Measurements from ENCODE around the gene FAM229A. TPM values are rescaled to one million over a fixed set of nuclear protein-coding genes. Genes with fewer than 3 reads are reported as not detected.

The FAM229A gene
- total RNA-seq, 1 experiment from 2014 or later: 9.4 TPM

DNA sequence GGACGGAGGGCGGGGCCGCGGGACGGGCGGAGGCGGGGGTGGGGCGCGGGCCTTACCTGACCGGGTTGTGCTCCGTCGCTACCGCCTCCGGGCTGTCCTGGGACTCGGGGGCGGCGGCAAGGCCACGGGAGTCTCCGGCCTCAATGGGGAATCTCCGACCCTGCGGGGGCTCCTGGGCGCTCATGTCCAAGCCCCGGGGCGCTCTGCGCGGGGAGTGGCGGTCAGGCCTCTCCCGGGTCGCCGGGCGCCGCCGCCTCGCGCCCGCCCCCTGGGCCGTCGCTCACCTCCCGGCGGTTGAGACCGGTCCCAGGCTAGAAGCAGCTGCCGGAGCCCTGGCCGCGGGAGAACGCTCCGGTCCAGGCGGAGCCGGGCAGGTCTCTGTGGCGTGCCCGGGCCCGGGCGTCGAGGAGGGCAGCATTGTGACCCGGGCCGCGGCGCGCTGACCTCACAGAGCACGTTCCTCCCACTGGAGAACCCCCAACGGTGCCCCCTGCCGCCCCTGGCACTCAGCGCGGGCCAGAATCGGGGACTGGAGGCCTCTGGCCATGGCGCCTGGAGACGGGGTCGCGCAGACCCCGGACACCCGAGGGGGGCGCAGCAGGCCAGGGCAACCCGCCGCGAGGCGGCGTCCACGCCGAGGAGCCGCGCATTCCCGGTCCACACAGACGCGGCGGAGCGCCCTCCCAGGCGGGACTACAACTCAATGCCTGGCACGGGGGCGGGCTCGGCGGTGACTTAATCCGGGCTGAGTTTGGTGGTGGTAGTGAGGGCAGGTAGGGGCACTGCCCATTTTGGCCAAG is 411 bp downstream of the FAM229A start (continued):
- TF ChIP-seq, protein P1, sequence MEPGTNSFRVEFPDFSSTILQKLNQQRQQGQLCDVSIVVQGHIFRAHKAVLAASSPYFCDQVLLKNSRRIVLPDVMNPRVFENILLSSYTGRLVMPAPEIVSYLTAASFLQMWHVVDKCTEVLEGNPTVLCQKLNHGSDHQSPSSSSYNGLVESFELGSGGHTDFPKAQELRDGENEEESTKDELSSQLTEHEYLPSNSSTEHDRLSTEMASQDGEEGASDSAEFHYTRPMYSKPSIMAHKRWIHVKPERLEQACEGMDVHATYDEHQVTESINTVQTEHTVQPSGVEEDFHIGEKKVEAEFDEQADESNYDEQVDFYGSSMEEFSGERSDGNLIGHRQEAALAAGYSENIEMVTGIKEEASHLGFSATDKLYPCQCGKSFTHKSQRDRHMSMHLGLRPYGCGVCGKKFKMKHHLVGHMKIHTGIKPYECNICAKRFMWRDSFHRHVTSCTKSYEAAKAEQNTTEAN (CRISPR knock-in tag; IDR thresholded peaks at IDR 0.05): peak; percentile 43; the same call in 1 of the 2 replicates
- TF ChIP-seq CREB1 (CRISPR knock-in tag; IDR thresholded peaks at IDR 0.05): 0 out of 2 replicates have a peak, but pooled peaks have one; percentile 67
- TF ChIP-seq, protein P2, sequence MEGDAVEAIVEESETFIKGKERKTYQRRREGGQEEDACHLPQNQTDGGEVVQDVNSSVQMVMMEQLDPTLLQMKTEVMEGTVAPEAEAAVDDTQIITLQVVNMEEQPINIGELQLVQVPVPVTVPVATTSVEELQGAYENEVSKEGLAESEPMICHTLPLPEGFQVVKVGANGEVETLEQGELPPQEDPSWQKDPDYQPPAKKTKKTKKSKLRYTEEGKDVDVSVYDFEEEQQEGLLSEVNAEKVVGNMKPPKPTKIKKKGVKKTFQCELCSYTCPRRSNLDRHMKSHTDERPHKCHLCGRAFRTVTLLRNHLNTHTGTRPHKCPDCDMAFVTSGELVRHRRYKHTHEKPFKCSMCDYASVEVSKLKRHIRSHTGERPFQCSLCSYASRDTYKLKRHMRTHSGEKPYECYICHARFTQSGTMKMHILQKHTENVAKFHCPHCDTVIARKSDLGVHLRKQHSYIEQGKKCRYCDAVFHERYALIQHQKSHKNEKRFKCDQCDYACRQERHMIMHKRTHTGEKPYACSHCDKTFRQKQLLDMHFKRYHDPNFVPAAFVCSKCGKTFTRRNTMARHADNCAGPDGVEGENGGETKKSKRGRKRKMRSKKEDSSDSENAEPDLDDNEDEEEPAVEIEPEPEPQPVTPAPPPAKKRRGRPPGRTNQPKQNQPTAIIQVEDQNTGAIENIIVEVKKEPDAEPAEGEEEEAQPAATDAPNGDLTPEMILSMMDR (IDR thresholded peaks at IDR 0.05): no peak
- no peak for TF ChIP-seq RORB (CRISPR knock-in tag; IDR thresholded peaks at IDR 0.05)
- no peak; the same call in 1 of the 2 replicates for TF ChIP-seq ZNF416 (CRISPR knock-in tag; IDR thresholded peaks at IDR 0.05)
- TF ChIP-seq, protein P3, sequence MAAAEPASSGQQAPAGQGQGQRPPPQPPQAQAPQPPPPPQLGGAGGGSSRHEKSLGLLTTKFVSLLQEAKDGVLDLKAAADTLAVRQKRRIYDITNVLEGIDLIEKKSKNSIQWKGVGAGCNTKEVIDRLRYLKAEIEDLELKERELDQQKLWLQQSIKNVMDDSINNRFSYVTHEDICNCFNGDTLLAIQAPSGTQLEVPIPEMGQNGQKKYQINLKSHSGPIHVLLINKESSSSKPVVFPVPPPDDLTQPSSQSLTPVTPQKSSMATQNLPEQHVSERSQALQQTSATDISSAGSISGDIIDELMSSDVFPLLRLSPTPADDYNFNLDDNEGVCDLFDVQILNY (CRISPR knock-in tag; IDR thresholded peaks at IDR 0.05): peak; percentile 50; the same call in 1 of the 2 replicates
- TF ChIP-seq, protein P4, sequence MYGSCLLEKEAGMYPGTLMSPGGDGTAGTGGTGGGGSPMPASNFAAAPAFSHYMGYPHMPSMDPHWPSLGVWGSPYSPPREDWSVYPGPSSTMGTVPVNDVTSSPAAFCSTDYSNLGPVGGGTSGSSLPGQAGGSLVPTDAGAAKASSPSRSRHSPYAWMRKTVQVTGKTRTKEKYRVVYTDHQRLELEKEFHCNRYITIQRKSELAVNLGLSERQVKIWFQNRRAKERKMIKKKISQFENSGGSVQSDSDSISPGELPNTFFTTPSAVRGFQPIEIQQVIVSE (CRISPR knock-in tag; IDR thresholded peaks at IDR 0.05; ENCODE audit: borderline replicate concordance): no peak; the same call in 1 of the 2 replicates
- no peak for TF ChIP-seq FOXK1 (CRISPR knock-in tag; IDR thresholded peaks at IDR 0.05)
- TF ChIP-seq, protein P5, sequence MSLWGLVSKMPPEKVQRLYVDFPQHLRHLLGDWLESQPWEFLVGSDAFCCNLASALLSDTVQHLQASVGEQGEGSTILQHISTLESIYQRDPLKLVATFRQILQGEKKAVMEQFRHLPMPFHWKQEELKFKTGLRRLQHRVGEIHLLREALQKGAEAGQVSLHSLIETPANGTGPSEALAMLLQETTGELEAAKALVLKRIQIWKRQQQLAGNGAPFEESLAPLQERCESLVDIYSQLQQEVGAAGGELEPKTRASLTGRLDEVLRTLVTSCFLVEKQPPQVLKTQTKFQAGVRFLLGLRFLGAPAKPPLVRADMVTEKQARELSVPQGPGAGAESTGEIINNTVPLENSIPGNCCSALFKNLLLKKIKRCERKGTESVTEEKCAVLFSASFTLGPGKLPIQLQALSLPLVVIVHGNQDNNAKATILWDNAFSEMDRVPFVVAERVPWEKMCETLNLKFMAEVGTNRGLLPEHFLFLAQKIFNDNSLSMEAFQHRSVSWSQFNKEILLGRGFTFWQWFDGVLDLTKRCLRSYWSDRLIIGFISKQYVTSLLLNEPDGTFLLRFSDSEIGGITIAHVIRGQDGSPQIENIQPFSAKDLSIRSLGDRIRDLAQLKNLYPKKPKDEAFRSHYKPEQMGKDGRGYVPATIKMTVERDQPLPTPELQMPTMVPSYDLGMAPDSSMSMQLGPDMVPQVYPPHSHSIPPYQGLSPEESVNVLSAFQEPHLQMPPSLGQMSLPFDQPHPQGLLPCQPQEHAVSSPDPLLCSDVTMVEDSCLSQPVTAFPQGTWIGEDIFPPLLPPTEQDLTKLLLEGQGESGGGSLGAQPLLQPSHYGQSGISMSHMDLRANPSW (CRISPR knock-in tag; conservative IDR thresholded peaks at IDR 0.05; ENCODE audit: low read depth): no peak
- TF ChIP-seq, protein P6, sequence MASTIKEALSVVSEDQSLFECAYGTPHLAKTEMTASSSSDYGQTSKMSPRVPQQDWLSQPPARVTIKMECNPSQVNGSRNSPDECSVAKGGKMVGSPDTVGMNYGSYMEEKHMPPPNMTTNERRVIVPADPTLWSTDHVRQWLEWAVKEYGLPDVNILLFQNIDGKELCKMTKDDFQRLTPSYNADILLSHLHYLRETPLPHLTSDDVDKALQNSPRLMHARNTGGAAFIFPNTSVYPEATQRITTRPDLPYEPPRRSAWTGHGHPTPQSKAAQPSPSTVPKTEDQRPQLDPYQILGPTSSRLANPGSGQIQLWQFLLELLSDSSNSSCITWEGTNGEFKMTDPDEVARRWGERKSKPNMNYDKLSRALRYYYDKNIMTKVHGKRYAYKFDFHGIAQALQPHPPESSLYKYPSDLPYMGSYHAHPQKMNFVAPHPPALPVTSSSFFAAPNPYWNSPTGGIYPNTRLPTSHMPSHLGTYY (CRISPR knock-in tag; IDR thresholded peaks at IDR 0.05): peak; percentile 90
- TF ChIP-seq, protein P7, sequence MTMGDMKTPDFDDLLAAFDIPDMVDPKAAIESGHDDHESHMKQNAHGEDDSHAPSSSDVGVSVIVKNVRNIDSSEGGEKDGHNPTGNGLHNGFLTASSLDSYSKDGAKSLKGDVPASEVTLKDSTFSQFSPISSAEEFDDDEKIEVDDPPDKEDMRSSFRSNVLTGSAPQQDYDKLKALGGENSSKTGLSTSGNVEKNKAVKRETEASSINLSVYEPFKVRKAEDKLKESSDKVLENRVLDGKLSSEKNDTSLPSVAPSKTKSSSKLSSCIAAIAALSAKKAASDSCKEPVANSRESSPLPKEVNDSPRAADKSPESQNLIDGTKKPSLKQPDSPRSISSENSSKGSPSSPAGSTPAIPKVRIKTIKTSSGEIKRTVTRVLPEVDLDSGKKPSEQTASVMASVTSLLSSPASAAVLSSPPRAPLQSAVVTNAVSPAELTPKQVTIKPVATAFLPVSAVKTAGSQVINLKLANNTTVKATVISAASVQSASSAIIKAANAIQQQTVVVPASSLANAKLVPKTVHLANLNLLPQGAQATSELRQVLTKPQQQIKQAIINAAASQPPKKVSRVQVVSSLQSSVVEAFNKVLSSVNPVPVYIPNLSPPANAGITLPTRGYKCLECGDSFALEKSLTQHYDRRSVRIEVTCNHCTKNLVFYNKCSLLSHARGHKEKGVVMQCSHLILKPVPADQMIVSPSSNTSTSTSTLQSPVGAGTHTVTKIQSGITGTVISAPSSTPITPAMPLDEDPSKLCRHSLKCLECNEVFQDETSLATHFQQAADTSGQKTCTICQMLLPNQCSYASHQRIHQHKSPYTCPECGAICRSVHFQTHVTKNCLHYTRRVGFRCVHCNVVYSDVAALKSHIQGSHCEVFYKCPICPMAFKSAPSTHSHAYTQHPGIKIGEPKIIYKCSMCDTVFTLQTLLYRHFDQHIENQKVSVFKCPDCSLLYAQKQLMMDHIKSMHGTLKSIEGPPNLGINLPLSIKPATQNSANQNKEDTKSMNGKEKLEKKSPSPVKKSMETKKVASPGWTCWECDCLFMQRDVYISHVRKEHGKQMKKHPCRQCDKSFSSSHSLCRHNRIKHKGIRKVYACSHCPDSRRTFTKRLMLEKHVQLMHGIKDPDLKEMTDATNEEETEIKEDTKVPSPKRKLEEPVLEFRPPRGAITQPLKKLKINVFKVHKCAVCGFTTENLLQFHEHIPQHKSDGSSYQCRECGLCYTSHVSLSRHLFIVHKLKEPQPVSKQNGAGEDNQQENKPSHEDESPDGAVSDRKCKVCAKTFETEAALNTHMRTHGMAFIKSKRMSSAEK (CRISPR knock-in tag; IDR thresholded peaks at IDR 0.05; ENCODE audit: borderline replicate concordance): no peak
- TF ChIP-seq TEAD4 (CRISPR knock-in tag; IDR thresholded peaks at IDR 0.05): no peak
- TF ChIP-seq, protein P8, sequence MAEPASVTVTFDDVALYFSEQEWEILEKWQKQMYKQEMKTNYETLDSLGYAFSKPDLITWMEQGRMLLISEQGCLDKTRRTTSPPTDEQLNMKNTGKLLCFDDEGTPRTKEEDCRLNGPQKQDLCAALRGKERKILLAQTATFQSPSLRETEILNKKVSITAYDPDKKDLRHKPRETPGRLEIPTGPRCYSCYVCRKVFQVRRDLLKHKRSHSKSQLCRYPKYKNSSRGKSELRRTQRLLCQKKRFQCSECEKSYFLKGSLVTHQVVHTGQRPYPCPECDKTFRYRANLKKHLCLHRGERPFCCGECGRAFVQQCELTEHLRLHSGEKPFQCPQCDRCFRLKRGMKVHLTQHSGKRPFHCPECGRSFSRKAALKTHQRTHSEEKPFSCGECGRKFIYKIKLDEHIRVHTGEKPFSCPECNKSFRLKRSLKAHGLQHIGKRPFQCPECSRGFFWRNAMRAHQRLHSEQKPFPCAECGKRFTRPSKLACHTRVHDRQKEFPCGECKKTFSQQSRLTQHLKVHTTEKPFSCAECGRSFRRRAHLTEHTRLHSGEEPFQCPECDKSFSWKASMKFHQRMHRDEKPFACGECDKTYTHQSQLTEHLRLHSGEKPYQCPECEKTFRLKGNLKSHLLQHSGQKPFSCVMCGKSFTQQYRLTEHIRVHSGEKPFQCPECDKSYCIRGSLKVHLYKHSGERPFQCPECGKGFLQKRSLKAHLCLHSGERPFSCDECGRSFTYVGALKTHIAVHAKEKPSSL (CRISPR knock-in tag; conservative IDR thresholded peaks at IDR 0.05): no peak
- TF ChIP-seq ZNF219 (CRISPR knock-in tag; IDR thresholded peaks at IDR 0.05; ENCODE audit: borderline replicate concordance): no peak
- TF ChIP-seq MXD4 (CRISPR knock-in tag; IDR thresholded peaks at IDR 0.05; ENCODE audit: borderline replicate concordance): no peak
- TF ChIP-seq, protein P9, sequence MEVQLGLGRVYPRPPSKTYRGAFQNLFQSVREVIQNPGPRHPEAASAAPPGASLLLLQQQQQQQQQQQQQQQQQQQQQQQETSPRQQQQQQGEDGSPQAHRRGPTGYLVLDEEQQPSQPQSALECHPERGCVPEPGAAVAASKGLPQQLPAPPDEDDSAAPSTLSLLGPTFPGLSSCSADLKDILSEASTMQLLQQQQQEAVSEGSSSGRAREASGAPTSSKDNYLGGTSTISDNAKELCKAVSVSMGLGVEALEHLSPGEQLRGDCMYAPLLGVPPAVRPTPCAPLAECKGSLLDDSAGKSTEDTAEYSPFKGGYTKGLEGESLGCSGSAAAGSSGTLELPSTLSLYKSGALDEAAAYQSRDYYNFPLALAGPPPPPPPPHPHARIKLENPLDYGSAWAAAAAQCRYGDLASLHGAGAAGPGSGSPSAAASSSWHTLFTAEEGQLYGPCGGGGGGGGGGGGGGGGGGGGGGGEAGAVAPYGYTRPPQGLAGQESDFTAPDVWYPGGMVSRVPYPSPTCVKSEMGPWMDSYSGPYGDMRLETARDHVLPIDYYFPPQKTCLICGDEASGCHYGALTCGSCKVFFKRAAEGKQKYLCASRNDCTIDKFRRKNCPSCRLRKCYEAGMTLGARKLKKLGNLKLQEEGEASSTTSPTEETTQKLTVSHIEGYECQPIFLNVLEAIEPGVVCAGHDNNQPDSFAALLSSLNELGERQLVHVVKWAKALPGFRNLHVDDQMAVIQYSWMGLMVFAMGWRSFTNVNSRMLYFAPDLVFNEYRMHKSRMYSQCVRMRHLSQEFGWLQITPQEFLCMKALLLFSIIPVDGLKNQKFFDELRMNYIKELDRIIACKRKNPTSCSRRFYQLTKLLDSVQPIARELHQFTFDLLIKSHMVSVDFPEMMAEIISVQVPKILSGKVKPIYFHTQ (CRISPR knock-in tag; IDR thresholded peaks at IDR 0.05): no peak
- TF ChIP-seq ZNF396 (CRISPR knock-in tag; IDR thresholded peaks at IDR 0.05; ENCODE audit: borderline replicate concordance): no peak
- TF ChIP-seq ZNF423 (CRISPR knock-in tag; IDR thresholded peaks at IDR 0.05): peak; percentile 81
- no peak for TF ChIP-seq NR1H2 (CRISPR knock-in tag; IDR thresholded peaks at IDR 0.05)
